IMR-90 (cell line): ENCODE results near the gene UGT1A7. TPM values are rescaled to one million over a fixed set of nuclear protein-coding genes. Genes with fewer than 3 reads are reported as not detected.

Experiments used
- ATAC-seq: fragments of 200-7000 bp; cut with Tn5 transposase; 2 replicates; pipeline ENCODE4 v1.9.1; 2020; ENCODE audit warnings: low read depth, mild to moderate bottlenecking, moderate library complexity
- BruUV-seq: library from RNA; stranded (reverse); fragments of 400-500 nt; replicated peaks from 2 replicates; lab custom pipeline; 2021; lab: Mats Ljungman, UMichigan
- CTCF ChIA-PET: fragments of 300-600 bp; formaldehyde crosslinking; extraction: SDS; loops from one replicate; lab custom pipeline; 2021; ENCODE audit warnings: antibody characterized with exemption; lab: Yijun Ruan, JAX
- POLR2A ChIA-PET: fragments of 300-600 bp; sonication (Branson Sonifier 250); formaldehyde crosslinking; loops from one replicate; lab custom pipeline; 2022; ENCODE audit warnings: antibody characterized with exemption; ENCODE audit not compliant: unreplicated experiment; lab: Charles Lee
- DNase-seq: peaks from one replicate; pipeline ENCODE4 v3.0.0; 2013
- H2AFZ ChIP-seq: replicated peaks from 2 replicates; pipeline ENCODE3; 2013; ENCODE audit warnings: low read length, mild to moderate bottlenecking; ENCODE audit not compliant: poor library complexity
- H2AK5ac ChIP-seq: 2 replicates; pipeline ENCODE4 v1.6.1; 2013; ENCODE audit warnings: low read depth, low read length, inconsistent platforms
- H2AK9ac ChIP-seq: replicated peaks from 2 replicates; pipeline ENCODE3; 2013; ENCODE audit warnings: mild to moderate bottlenecking, low read depth, low read length, moderate library complexity; ENCODE audit not compliant: poor library complexity
- H2BK120ac ChIP-seq: 2 replicates; pipeline ENCODE4 v1.6.1; 2013; ENCODE audit warnings: low read depth, low read length, inconsistent platforms
- H2BK15ac ChIP-seq: 3 replicates; pipeline ENCODE4 v1.6.1; 2013; ENCODE audit warnings: low read depth, low read length, inconsistent platforms
- H2BK20ac ChIP-seq: 2 replicates; pipeline ENCODE4 v1.6.1; 2013; ENCODE audit warnings: low read depth, mild to moderate bottlenecking, inconsistent platforms, low read length, moderate library complexity
- H2BK5ac ChIP-seq: 2 replicates; pipeline ENCODE4 v1.6.1; 2013; ENCODE audit warnings: mild to moderate bottlenecking, low read depth, low read length, inconsistent platforms; ENCODE audit not compliant: poor library complexity, severe bottlenecking
- H3K14ac ChIP-seq: replicated peaks from 2 replicates; pipeline ENCODE4 v1.6.1; 2013; ENCODE audit warnings: low read depth, low read length, inconsistent platforms
- H3K18ac ChIP-seq: 2 replicates; pipeline ENCODE4 v1.6.1; 2013; ENCODE audit warnings: low read depth, low read length, control low read depth
- H3K23ac ChIP-seq: 2 replicates; pipeline ENCODE4 v1.6.1; 2013; ENCODE audit warnings: low read depth, low read length, inconsistent platforms
- H3K27ac ChIP-seq: 2 replicates; pipeline ENCODE4 v1.5.1; 2013; ENCODE audit warnings: mild to moderate bottlenecking, control low read depth, low read length; ENCODE audit not compliant: insufficient read depth
- H3K27me3 ChIP-seq: 2 replicates; pipeline ENCODE4 v1.6.1; 2013; ENCODE audit warnings: low read length; ENCODE audit not compliant: control insufficient read depth, insufficient read depth
- H3K36me3 ChIP-seq: 2 replicates; pipeline ENCODE4 v1.6.1; 2013; ENCODE audit warnings: low read length, mixed read lengths; ENCODE audit not compliant: control insufficient read depth, insufficient read depth
- H3K4ac ChIP-seq: 2 replicates; pipeline ENCODE4 v1.6.1; 2013; ENCODE audit warnings: low read depth, low read length, inconsistent platforms
- H3K4me1 ChIP-seq: 2 replicates; pipeline ENCODE4 v1.6.1; 2013; ENCODE audit warnings: low read length, mixed read lengths; ENCODE audit not compliant: control insufficient read depth, insufficient read depth
- H3K4me2 ChIP-seq: 2 replicates; pipeline ENCODE4 v1.6.1; 2013; ENCODE audit warnings: low read depth, mild to moderate bottlenecking, control low read depth, low read length, moderate library complexity
- H3K4me3 ChIP-seq: 2 replicates; pipeline ENCODE4 v1.5.1; 2013; ENCODE audit warnings: low read depth, mild to moderate bottlenecking, control low read depth, low read length, moderate library complexity; ENCODE audit not compliant: insufficient read depth
- H3K56ac ChIP-seq: 2 replicates; pipeline ENCODE4 v1.6.1; 2013; ENCODE audit warnings: low read length, inconsistent platforms; ENCODE audit not compliant: insufficient read depth; ENCODE audit errors: extremely low read depth
- H3K79me1 ChIP-seq, 2 experiments: 2 replicates each; pipeline ENCODE4 v1.6.1; 2013; ENCODE audit warnings: low read length in 2 of 2, inconsistent platforms in 1 of 2, low read depth in 1 of 2
- H3K9ac ChIP-seq: 2 replicates; pipeline ENCODE4 v1.6.1; 2013; ENCODE audit warnings: low read depth, low read length, control low read depth
- H3K9me1 ChIP-seq: 2 replicates; pipeline ENCODE4 v1.6.1; 2013; ENCODE audit warnings: low read length, inconsistent platforms; ENCODE audit not compliant: insufficient read depth
- H3K9me3 ChIP-seq: 2 replicates; pipeline ENCODE4 v1.6.1; 2013; ENCODE audit warnings: low read length; ENCODE audit not compliant: control insufficient read depth, insufficient read depth
- H4K20me1 ChIP-seq: 2 replicates; pipeline ENCODE4 v1.6.1; 2013; ENCODE audit warnings: low read length, inconsistent platforms; ENCODE audit not compliant: insufficient read depth
- H4K5ac ChIP-seq: 2 replicates; pipeline ENCODE4 v1.6.1; 2013; ENCODE audit warnings: mild to moderate bottlenecking, low read depth, low read length, control low read depth
- H4K8ac ChIP-seq, 2 experiments: 2 replicates each; pipeline ENCODE4 v1.6.1; 2013; ENCODE audit warnings: low read depth in 2 of 2, low read length in 2 of 2, control low read depth in 1 of 2, inconsistent platforms in 1 of 2
- H4K91ac ChIP-seq: 2 replicates; pipeline ENCODE4 v1.6.1; 2013; ENCODE audit warnings: low read depth, low read length, inconsistent platforms; ENCODE audit not compliant: insufficient read depth
- BHLHE40 ChIP-seq: fragments of 150-350 bp; IDR thresholded peaks from 2 replicates; pipeline ENCODE4 v1.6.1; 2016; ENCODE audit warnings: mild to moderate bottlenecking, low read depth, low read length
- CEBPB ChIP-seq: IDR thresholded peaks from 2 replicates; pipeline ENCODE4 v1.6.1; 2012; ENCODE audit warnings: low read depth, low read length, improper control_type of control experiment
- CHD1 ChIP-seq: IDR thresholded peaks from 2 replicates; pipeline ENCODE4 v1.6.1; 2012; ENCODE audit warnings: low read depth, low read length, improper control_type of control experiment
- CTCF ChIP-seq: conservative IDR thresholded peaks from 2 replicates; pipeline ENCODE4 v1.5.1; 2012; ENCODE audit warnings: mild to moderate bottlenecking, low read depth, low read length, improper control_type of control experiment
- ELK1 ChIP-seq: fragments of 150-350 bp; IDR thresholded peaks from 2 replicates; pipeline ENCODE4 v1.6.1; 2016; ENCODE audit warnings: low read depth, mild to moderate bottlenecking, low read length, moderate library complexity, borderline replicate concordance
- FOS ChIP-seq: fragments of 150-350 bp; IDR thresholded peaks from 2 replicates; pipeline ENCODE4 v1.6.1; 2016; ENCODE audit warnings: low read depth, low read length
- MAFK ChIP-seq: IDR thresholded peaks from 2 replicates; pipeline ENCODE4 v1.6.1; 2012; ENCODE audit warnings: low read depth, low read length, improper control_type of control experiment
- MAZ ChIP-seq: IDR thresholded peaks from 2 replicates; pipeline ENCODE4 v1.6.1; 2012; ENCODE audit warnings: low read depth, mild to moderate bottlenecking, low read length, improper control_type of control experiment, moderate library complexity, borderline replicate concordance
- MXI1 ChIP-seq: IDR thresholded peaks from 2 replicates; pipeline ENCODE4 v1.6.1; 2012; ENCODE audit warnings: low read depth, mild to moderate bottlenecking, low read length, moderate library complexity, borderline replicate concordance
- NFE2L2 ChIP-seq: fragments of 150-350 bp; IDR thresholded peaks from 2 replicates; pipeline ENCODE4 v1.6.1; 2016; ENCODE audit warnings: low read depth, mild to moderate bottlenecking, low read length
- POLR2A ChIP-seq: IDR thresholded peaks from 2 replicates; pipeline ENCODE4 v1.6.1; 2012; ENCODE audit warnings: mild to moderate bottlenecking, low read depth, low read length
- RAD21 ChIP-seq: IDR thresholded peaks from 2 replicates; pipeline ENCODE4 v1.6.1; 2012; ENCODE audit warnings: low read length, improper control_type of control experiment
- RCOR1 ChIP-seq: IDR thresholded peaks from 2 replicates; pipeline ENCODE4 v1.6.1; 2012; ENCODE audit warnings: mild to moderate bottlenecking, low read length, improper control_type of control experiment; ENCODE audit not compliant: insufficient replicate concordance
- RFX5 ChIP-seq: IDR thresholded peaks from 2 replicates; pipeline ENCODE4 v1.8.0; 2012; ENCODE audit warnings: low read depth, mild to moderate bottlenecking, low read length, moderate library complexity
- SMC3 ChIP-seq: fragments of 150-350 bp; IDR thresholded peaks from 2 replicates; pipeline ENCODE4 v1.6.1; 2016; ENCODE audit warnings: low read depth, mild to moderate bottlenecking, antibody characterized with exemption, low read length, moderate library complexity
- USF2 ChIP-seq: fragments of 150-350 bp; IDR thresholded peaks from 2 replicates; pipeline ENCODE4 v1.6.1; 2017; ENCODE audit warnings: mild to moderate bottlenecking, antibody characterized with exemption, low read length, low read depth
- WGBS, 2 experiments: methylation state at CpG; one replicate each; pipeline versions ENCODE4 v1.1.5 to v1.1.7; 2013; ENCODE audit warnings: missing lambda C conversion rate in 2 of 2; ENCODE audit not compliant: insufficient read length in 1 of 2; ENCODE audit errors: extremely low coverage in 2 of 2; 5-methylcytosine and 5-hydroxymethylcytosine counted together
- dilution Hi-C: fragments of 300-500 bp; cut with HindIII; formaldehyde crosslinking; loops from one replicate; pipeline ENCODE4 v1.14.3; 2018; ENCODE audit warnings: low sequenced_read_pairs; ENCODE audit not compliant: unreplicated experiment
- in situ Hi-C: fragments of 300-500 bp; cut with MboI; formaldehyde crosslinking; loops from 3 replicates; pipeline ENCODE4 v1.14.3; 2019; ENCODE audit warnings: low sequenced_read_pairs, inconsistent platforms, mixed read lengths
- intact Hi-C: fragments of 100-400 bp; cut with micrococcal nuclease; formaldehyde crosslinking; loops from 2 replicates; pipeline ENCODE4 v1.10.0; 2022
- polyA plus RNA-seq, 3 experiments: library from polyadenylated mRNA; depleted of rRNA; stranded (reverse); fragments of >200 nt; gene quantifications; 2 replicates each; pipeline ENCODE4 v1.2.3, GENCODE V29; 2012; ENCODE audit warnings: low replicate concordance in 1 of 3
- total RNA-seq: library from RNA; depleted of rRNA; stranded (reverse); fragments of >200 nt; gene quantifications from 2 replicates; pipeline ENCODE4 v1.2.3, GENCODE V29; 2012

The UGT1A7 gene
- total and polyA plus RNA-seq, 2 of the 4 experiments (the other 2 are of a cell fraction), result not detected

- Histone ChIP-seq H3K18ac (peak within 1 kb of the TSS; percentile 19; the same call in 1 of the 2 replicates), H2BK20ac (peak within 1 kb of the TSS; percentile 68; the same call in 1 of the 2 replicates), H3K36me3 (no peaks in the 10 kb centered on the region), H3K4me3 (no peak within 1 kb of the TSS), H3K4me2 (no peak within 1 kb of the TSS), H3K9me3 (no peaks in the 10 kb centered on the region), H3K23ac (no peak within 1 kb of the TSS), H3K4me1 (peaks cover 16% of the 10 kb centered on the region), H2BK5ac (no peak within 1 kb of the TSS), H4K8ac (0 out of 4 replicates have a peak within 1 kb of the TSS, but pooled peaks of 1 of the 2 experiments have one; percentile 15), H2BK15ac (no peak within 1 kb of the TSS; the same call in 2 of the 3 replicates), H3K27me3 (no peaks in the 10 kb centered on the region), H3K27ac (no peak within 1 kb of the TSS), H3K56ac (no peak within 1 kb of the TSS), H3K9me1 (0 out of 2 replicates have a peak, but pooled peaks cover 5% of the 10 kb centered on the region), H4K5ac (no peak within 1 kb of the TSS), H2AK5ac (peak within 1 kb of the TSS; percentile 49; the same call in 1 of the 2 replicates), H2BK120ac (peak within 1 kb of the TSS; percentile 65), H3K79me1 (no peaks in the 10 kb centered on the region), H2AK9ac (no peak within 1 kb of the TSS), H3K4ac (peak within 1 kb of the TSS; percentile 20; the same call in 1 of the 2 replicates), H3K9ac (no peak within 1 kb of the TSS), H4K91ac (peak within 1 kb of the TSS; percentile 35), H3K14ac (no peak within 1 kb of the TSS), H4K20me1 (no peaks in the 10 kb centered on the region), H2AFZ (peak within 1 kb of the TSS; percentile 62)
- TF ChIP-seq RFX5 (no peak), RAD21 (no peak), MAFK (no peak), USF2 (no peak; the same call in 1 of the 2 replicates), FOS (no peak), CTCF (no peak), SMC3 (no peak), BHLHE40 (no peak), RCOR1 (no peak), CHD1 (no peak), POLR2A (no peak), MAZ (no peak), ELK1 (no peak), NFE2L2 (no peak), MXI1 (no peak), CEBPB (no peak)
- in situ Hi-C loops (no loop called here), dilution Hi-C loops (no loop called here), intact Hi-C loops (no loop called here)
- POLR2A ChIA-PET, result no interaction called here
- CTCF ChIA-PET, result no interaction called here
- BruUV-seq, result no TSS peak
- no CpG with 5 or more reads among the region's 6 CpGs for WGBS, 2 experiments
- ATAC-seq (no peak), DNase-seq (no peak)
Measured at GRCh38 chr2:233760043-233760442, 78.3 kb downstream of the UGT1A7 start, which contains the start of gene UGT1A1. Gene UGT1A1 (plus strand): TSS chr2:233760270. CDS start chr2:233760288, 18 bp downstream.
